ENCODE results near the gene ITLN1. TPM values are rescaled to one million over a fixed set of nuclear protein-coding genes. Genes with fewer than 3 reads are reported as not detected.
"Not testable (repeated sequence)": the region's sequence is repeated elsewhere in the genome, so short reads cannot be mapped to it uniquely, and the experiment has no call there.

The ITLN1 gene
- polyA plus RNA-seq, 1 donor from 2014 or later, result not detected

- Histone ChIP-seq H3K9me3 (ENCODE audit: low read length) (no peaks in the 10 kb centered on the region), H3K27ac (ENCODE audit: low read length) (no peak overlapping the region), H3K36me3 (ENCODE audit: insufficient read depth, low read length) (no peaks in the 10 kb centered on the region), H3K79me2 (replicated peaks; ENCODE audit: insufficient read depth, low read length) (no peaks in the 10 kb centered on the region), H3F3A (ENCODE audit: insufficient read depth, low read length, poor library complexity, severe bottlenecking) (no peaks in the 10 kb centered on the region), H3K9ac (ENCODE audit: low read length) (no peak overlapping the region), H2AFZ (ENCODE audit: low read depth, low read length) (no peak overlapping the region), H3K4me2 (ENCODE audit: low read length) (no peak overlapping the region), H3K9me2 (ENCODE audit: insufficient read depth, low read length) (no peaks in the 10 kb centered on the region), H3K27me3 (ENCODE audit: insufficient read depth, low read depth, low read length) (no peaks in the 10 kb centered on the region), H4K20me1 (ENCODE audit: insufficient read depth) (no peaks in the 10 kb centered on the region), H3K4me3 (ENCODE audit: low read length) (no peak overlapping the region)
- no peak for TF ChIP-seq MXI1 (conservative IDR thresholded peaks at IDR 0.05; ENCODE audit: poor library complexity, severe bottlenecking)
- TF ChIP-seq EZH2 (IDR thresholded peaks at IDR 0.05; ENCODE audit: borderline replicate concordance, insufficient read depth, low read length, poor library complexity, severe bottlenecking), result no peak
These were observed 1.1 kb downstream of the ITLN1 start for GRCh38 chr1:160883581-160884513.

DNA sequence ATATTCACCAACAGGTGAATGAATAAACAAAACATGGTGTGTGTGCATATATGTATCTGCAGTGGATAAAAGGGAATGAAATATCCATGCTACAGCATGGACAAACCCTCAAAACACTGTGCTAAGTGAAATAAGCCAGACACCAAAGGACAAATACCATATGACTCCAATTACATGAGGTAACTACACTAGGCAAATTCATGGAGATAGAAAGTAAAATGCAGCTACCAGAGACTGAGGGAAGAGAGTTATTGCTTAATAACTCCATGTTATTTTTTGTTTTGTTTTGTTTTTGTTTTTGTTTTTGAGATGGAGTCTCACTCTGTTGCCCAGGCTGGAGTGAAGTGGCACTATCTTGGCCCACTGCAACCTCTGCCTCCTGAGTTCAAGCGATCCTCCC lies 2.4 kb downstream of the ITLN1 start:
- no peaks in the 10 kb centered on the region for H3F3A ChIP-seq (ENCODE audit: insufficient read depth, low read length, poor library complexity, severe bottlenecking)
- no peak overlapping the region for H3K27ac ChIP-seq (ENCODE audit: low read length)
- no peaks in the 10 kb centered on the region for H3K9me3 ChIP-seq (ENCODE audit: low read length)
- H3K9ac ChIP-seq (ENCODE audit: low read length), result no peak overlapping the region
- H4K20me1 ChIP-seq (ENCODE audit: insufficient read depth), result no peaks in the 10 kb centered on the region
- H3K27me3 ChIP-seq (ENCODE audit: insufficient read depth, low read depth, low read length), result no peaks in the 10 kb centered on the region
- H2AFZ ChIP-seq (ENCODE audit: low read depth, low read length), result no peak overlapping the region
- H3K79me2 ChIP-seq (replicated peaks; ENCODE audit: insufficient read depth, low read length), result no peaks in the 10 kb centered on the region
- no peak overlapping the region for H3K4me3 ChIP-seq (ENCODE audit: low read length)
- TF ChIP-seq RAD21 (conservative IDR thresholded peaks at IDR 0.05) (no peak), SMC3 (conservative IDR thresholded peaks at IDR 0.05; ENCODE audit: poor library complexity) (no peak), EP300 (conservative IDR thresholded peaks at IDR 0.05; ENCODE audit: poor library complexity, severe bottlenecking) (no peak), TAF1 (IDR thresholded peaks at IDR 0.05; ENCODE audit: low read depth) (no peak), EZH2 (IDR thresholded peaks at IDR 0.05; ENCODE audit: borderline replicate concordance, insufficient read depth, low read length, poor library complexity, severe bottlenecking) (no peak), REST (IDR thresholded peaks at IDR 0.05; ENCODE audit: borderline replicate concordance) (no peak), POLR2AphosphoS5 (IDR thresholded peaks at IDR 0.05) (no peak), MXI1 (conservative IDR thresholded peaks at IDR 0.05; ENCODE audit: poor library complexity, severe bottlenecking) (no peak)
- TF ChIP-seq, protein P1, sequence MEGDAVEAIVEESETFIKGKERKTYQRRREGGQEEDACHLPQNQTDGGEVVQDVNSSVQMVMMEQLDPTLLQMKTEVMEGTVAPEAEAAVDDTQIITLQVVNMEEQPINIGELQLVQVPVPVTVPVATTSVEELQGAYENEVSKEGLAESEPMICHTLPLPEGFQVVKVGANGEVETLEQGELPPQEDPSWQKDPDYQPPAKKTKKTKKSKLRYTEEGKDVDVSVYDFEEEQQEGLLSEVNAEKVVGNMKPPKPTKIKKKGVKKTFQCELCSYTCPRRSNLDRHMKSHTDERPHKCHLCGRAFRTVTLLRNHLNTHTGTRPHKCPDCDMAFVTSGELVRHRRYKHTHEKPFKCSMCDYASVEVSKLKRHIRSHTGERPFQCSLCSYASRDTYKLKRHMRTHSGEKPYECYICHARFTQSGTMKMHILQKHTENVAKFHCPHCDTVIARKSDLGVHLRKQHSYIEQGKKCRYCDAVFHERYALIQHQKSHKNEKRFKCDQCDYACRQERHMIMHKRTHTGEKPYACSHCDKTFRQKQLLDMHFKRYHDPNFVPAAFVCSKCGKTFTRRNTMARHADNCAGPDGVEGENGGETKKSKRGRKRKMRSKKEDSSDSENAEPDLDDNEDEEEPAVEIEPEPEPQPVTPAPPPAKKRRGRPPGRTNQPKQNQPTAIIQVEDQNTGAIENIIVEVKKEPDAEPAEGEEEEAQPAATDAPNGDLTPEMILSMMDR (IDR thresholded peaks at IDR 0.05; ENCODE audit: poor library complexity, severe bottlenecking), result no peak
- H3K4me2 ChIP-seq (ENCODE audit: low read length), result no peak overlapping the region
- H3K9me2 ChIP-seq (ENCODE audit: insufficient read depth, low read length), result no peaks in the 10 kb centered on the region
- H3K36me3 ChIP-seq (ENCODE audit: insufficient read depth, low read length), result no peaks in the 10 kb centered on the region

- not testable (repeated sequence) for H4K20me1 ChIP-seq (ENCODE audit: insufficient read depth); H3K27me3 ChIP-seq (ENCODE audit: insufficient read depth, low read depth, low read length); H3K9ac ChIP-seq (ENCODE audit: low read length); H3K27ac ChIP-seq (ENCODE audit: low read length); H3F3A ChIP-seq (ENCODE audit: insufficient read depth, low read length, poor library complexity, severe bottlenecking); H3K4me3 ChIP-seq (ENCODE audit: low read length); H3K9me2 ChIP-seq (ENCODE audit: insufficient read depth, low read length); H3K4me2 ChIP-seq (ENCODE audit: low read length); H3K79me2 ChIP-seq (replicated peaks; ENCODE audit: insufficient read depth, low read length); H3K9me3 ChIP-seq (ENCODE audit: low read length); H2AFZ ChIP-seq (ENCODE audit: low read depth, low read length); H3K36me3 ChIP-seq (ENCODE audit: insufficient read depth, low read length)
These were observed 3.7 kb downstream of the ITLN1 start for GRCh38 chr1:160881264-160881663.
